HepG2 (cell line): ENCODE results near the gene SNX9. TPM values are rescaled to one million over a fixed set of nuclear protein-coding genes. Genes with fewer than 3 reads are reported as not detected.
A peak's percentile ranks its signal among the peaks of the same experiment; 100 is the strongest.

ENCODE experiments used
- ATAC-seq: fragments of 200-7000 bp; cut with Tn5 transposase; 3 replicates; pipeline ENCODE4 v1.9.1; 2020; ENCODE audit warnings: mild to moderate bottlenecking, moderate library complexity
- BruUV-seq: library from RNA; stranded (reverse); fragments of 400-500 nt; replicated peaks from 2 replicates; lab custom pipeline; 2021; lab: Mats Ljungman, UMichigan
- CTCF ChIA-PET: fragments of 300-600 bp; formaldehyde crosslinking; extraction: SDS; loops from one replicate; lab custom pipeline; 2021; ENCODE audit warnings: low total read pairs, inconsistent platforms, low intra/inter-chr PET ratio; lab: Yijun Ruan, JAX
- POLR2A ChIA-PET: fragments of 350-600 bp; sonication (Branson Sonifier 250); formaldehyde crosslinking; loops from one replicate; lab custom pipeline; 2020; ENCODE audit warnings: antibody characterized with exemption, inconsistent platforms; lab: Yijun Ruan, JAX
- DNase-seq: peaks from one replicate; pipeline ENCODE4 v3.0.0-alpha.2; 2015; ENCODE audit warnings: low spot score
- FAIRE-seq: peaks from 3 replicates; lab custom pipeline; 2011; peaks lifted over from hg19 to GRCh38; lab: Jason Lieb, UNC
- H2AFZ ChIP-seq: one replicate; pipeline ENCODE4 v1.6.1; 2011; ENCODE audit warnings: low read length, inconsistent platforms
- H3K27ac ChIP-seq: fragments of 300-600 bp; 3 replicates; pipeline ENCODE4 v1.8.0; 2011; ENCODE audit warnings: mixed run types, mild to moderate bottlenecking, mixed read lengths, low read length, inconsistent platforms; ENCODE audit not compliant: insufficient read depth; ENCODE audit errors: extremely low read length
- H3K27me3 ChIP-seq, 2 experiments: fragments of 200-600 bp in 1 of 2; 2 replicates in 1 of 2; 3 replicates in 1 of 2; pipeline versions ENCODE4 v1.6.0 to v1.8.0; 2011; ENCODE audit warnings: low read length in 2 of 2, mild to moderate bottlenecking in 2 of 2, moderate library complexity in 2 of 2, inconsistent platforms in 1 of 2; ENCODE audit not compliant: insufficient read depth in 2 of 2, control insufficient read depth in 1 of 2
- H3K36me3 ChIP-seq, 2 experiments: fragments of 200-600 bp in 1 of 2; replicated peaks in 1 of 2; 2 replicates in 1 of 2; 3 replicates in 1 of 2; pipeline versions ENCODE4 v1.5.1 to v1.8.0; 2011; ENCODE audit warnings: low read length in 2 of 2, inconsistent platforms in 1 of 2; ENCODE audit not compliant: insufficient read depth in 2 of 2, control insufficient read depth in 1 of 2
- H3K4me1 ChIP-seq: 2 replicates; pipeline ENCODE4 v1.5.1; 2012; ENCODE audit warnings: low read length, inconsistent platforms; ENCODE audit not compliant: insufficient read depth
- H3K4me2 ChIP-seq: 2 replicates; pipeline ENCODE4 v1.6.0; 2011; ENCODE audit warnings: low read depth, low read length, inconsistent platforms
- H3K4me3 ChIP-seq, 3 experiments: fragments of 200-600 bp in 1 of 3; sonication (generic), shearing (Covaris generic) in 1 of 3; replicated peaks in 1 of 3; 2 replicates each; pipeline ENCODE4 v1.5.1; 2011 to 2016; ENCODE audit warnings: low read length in 3 of 3, inconsistent platforms in 2 of 3, low read depth in 2 of 3, mild to moderate bottlenecking in 2 of 3, control low read depth in 1 of 3, mixed read lengths in 1 of 3; ENCODE audit not compliant: insufficient read depth in 1 of 3
- H3K79me2 ChIP-seq: one replicate; pipeline ENCODE4 v1.6.1; 2011; ENCODE audit warnings: low read length, inconsistent platforms; ENCODE audit not compliant: insufficient read depth
- H3K9ac ChIP-seq: 2 replicates; pipeline ENCODE4 v1.6.0; 2011; ENCODE audit warnings: mild to moderate bottlenecking, low read depth, low read length, inconsistent platforms; ENCODE audit not compliant: insufficient read depth
- H3K9me3 ChIP-seq: 2 replicates; pipeline ENCODE4 v1.5.1; 2012; ENCODE audit warnings: mild to moderate bottlenecking, low read length
- H4K20me1 ChIP-seq: 2 replicates; pipeline ENCODE4 v1.6.0; 2011; ENCODE audit warnings: inconsistent platforms, mild to moderate bottlenecking, low read length, moderate library complexity; ENCODE audit not compliant: insufficient read depth
- BCL3 ChIP-seq: sonication (generic); formaldehyde crosslinking; IDR thresholded peaks from 2 replicates; pipeline ENCODE4 v1.5.1; 2020; ENCODE audit warnings: mild to moderate bottlenecking, missing genetic modification reagents, moderate library complexity
- CREM ChIP-seq, 2 experiments: sonication (generic) in 1 of 2; formaldehyde crosslinking in 1 of 2; IDR thresholded peaks; 2 replicates each; pipeline versions ENCODE4 v1.4.0 to v1.6.1; 2016 to 2020; ENCODE audit warnings: antibody characterized with exemption in 1 of 2, mild to moderate bottlenecking in 1 of 2, missing genetic modification reagents in 1 of 2
- CSRNP1 ChIP-seq: sonication (generic); formaldehyde crosslinking; IDR thresholded peaks from 2 replicates; pipeline ENCODE4 v1.8.1; 2023; ENCODE audit warnings: mild to moderate bottlenecking, missing genetic modification reagents
- ETV6 ChIP-seq: sonication (generic); formaldehyde crosslinking; conservative IDR thresholded peaks from 2 replicates; pipeline ENCODE4 v1.4.0; 2020; ENCODE audit warnings: missing genetic modification reagents
- GMEB1 ChIP-seq: sonication (generic); formaldehyde crosslinking; IDR thresholded peaks from 2 replicates; pipeline ENCODE4 v1.5.1; 2020; ENCODE audit warnings: missing genetic modification reagents, mild to moderate bottlenecking, borderline replicate concordance
- PAF1 ChIP-seq: IDR thresholded peaks from 2 replicates; pipeline ENCODE4 v1.6.1; 2016; ENCODE audit warnings: missing genetic modification reagents, missing compliant biosample characterization
- STAG1 ChIP-seq: sonication (generic); formaldehyde crosslinking; IDR thresholded peaks from 2 replicates; pipeline ENCODE4 v1.4.0; 2020; ENCODE audit warnings: missing genetic modification reagents
- ZBTB40 ChIP-seq, 2 experiments: fragments of 450-650 bp in 1 of 2; sonication (generic) in 1 of 2; formaldehyde crosslinking in 1 of 2; IDR thresholded peaks; 2 replicates each; pipeline versions ENCODE4 v1.6.1 to v1.8.0; 2016 to 2022; ENCODE audit warnings: antibody characterized with exemption in 1 of 2, mild to moderate bottlenecking in 1 of 2, missing genetic modification reagents in 1 of 2
- ZNF136 ChIP-seq: sonication (generic); formaldehyde crosslinking; IDR thresholded peaks from 2 replicates; pipeline ENCODE4 v1.8.1; 2022; ENCODE audit warnings: low read depth, mild to moderate bottlenecking, moderate library complexity, missing genetic modification reagents
- ZNF607 ChIP-seq: sonication (generic); formaldehyde crosslinking; IDR thresholded peaks from 2 replicates; pipeline ENCODE4 v1.5.1; 2020; ENCODE audit warnings: missing genetic modification reagents, mild to moderate bottlenecking, borderline replicate concordance
- WGBS: methylation state at CpG from one replicate; pipeline ENCODE4 v1.1.6; 2017; ENCODE audit warnings: low lambda C conversion rate; 5-methylcytosine and 5-hydroxymethylcytosine counted together
- in situ Hi-C: cut with HindIII; loops from 2 replicates; pipeline ENCODE4 v1.10.0; 2017; ENCODE audit warnings: low pct_unique_long_range_greater_than_20kb; ENCODE audit not compliant: extremely low pct_ligation_motif_present
- intact Hi-C: fragments of 100-400 bp; cut with micrococcal nuclease; formaldehyde crosslinking; loops from one replicate; pipeline ENCODE4 v1.10.0; 2022; ENCODE audit not compliant: unreplicated experiment
- polyA plus RNA-seq, 8 experiments: library from polyadenylated mRNA; depleted of rRNA in 3 of 8; stranded (reverse) in 7 of 8; unstranded in 1 of 8; fragments of >200 nt; fragmentation: Illumina TruSeq in 4 of 8; extraction: Trizol in 4 of 8; gene quantifications; 2 replicates each; pipeline versions ENCODE4 v1.2.1 to v1.2.3, GENCODE V29; 2011 to 2016; ENCODE audit warnings: low read depth in 4 of 8, missing spikeins in 1 of 8, mixed read lengths in 1 of 8; ENCODE audit not compliant: insufficient read depth in 1 of 8
- total RNA-seq, 5 experiments: library from RNA; depleted of rRNA; stranded (reverse); fragments of >200 nt; fragmentation: Illumina TruSeq; extraction: Trizol; gene quantifications; 2 replicates each; pipeline ENCODE4 v1.2.3, GENCODE V29; 2016; ENCODE audit warnings: low read depth in 1 of 5

SNX9 gene
- total and polyA plus RNA-seq, 2 of the 13 experiments (the other 11 are each of a cell fraction or from before 2014, with no cell fraction given): 21.9 to 36.0 TPM

GRCh38 chr6:157788180-157788579 lies 34.9 kb upstream of the SNX9 start:
- Histone ChIP-seq H3K9ac (no peak overlapping the region), H3K36me3 (no peaks in the 10 kb centered on the region), H3K4me2 (no peak overlapping the region), H2AFZ (no peak overlapping the region), H3K4me1 (peaks cover 9% of the 10 kb centered on the region), H3K27me3 (no peaks in the 10 kb centered on the region; a peak in 1 of 5 replicates), H3K4me3 (no peak overlapping the region), H4K20me1 (no peaks in the 10 kb centered on the region), H3K9me3 (no peaks in the 10 kb centered on the region), H3K79me2 (no peaks in the 10 kb centered on the region), H3K27ac (no peak overlapping the region)
- ChIA-PET CTCF (no interaction called here), POLR2A (no interaction called here)
- FAIRE-seq: peak; percentile 8
- intact Hi-C loops (no loop called here), in situ Hi-C loops (no loop called here)
- no TSS peak for BruUV-seq
- no peak for DNase-seq
- WGBS: 76% methylated on average over 1 of the region's 1 CpG
- ATAC-seq: no peak
- TF ChIP-seq ZBTB40 (IDR thresholded peaks at IDR 0.05) (no peak), ZBTB40 (CRISPR knock-in tag; IDR thresholded peaks at IDR 0.05) (no peak), BCL3 (CRISPR knock-in tag) (no peak), ZNF136 (CRISPR knock-in tag) (no peak), CREM (IDR thresholded peaks at IDR 0.05) (no peak), CREM (CRISPR knock-in tag; IDR thresholded peaks at IDR 0.05) (no peak), ZNF607 (CRISPR knock-in tag) (no peak), ETV6 (CRISPR knock-in tag) (no peak), CSRNP1 (CRISPR knock-in tag) (no peak), STAG1 (CRISPR knock-in tag) (no peak), PAF1 (CRISPR knock-in tag) (no peak), GMEB1 (CRISPR knock-in tag) (no peak)
